Upper lobe of left lung (tissue), 4 donors: ENCODE results near the gene KRTAP16-1.

Experiments
- CTCF ChIP-seq, 6 experiments: fragments of 450-650 bp in 4 of 6; fragments of 200-600 bp in 2 of 6; sonication (generic) in 2 of 6; IDR thresholded peaks; one replicate each; pipeline ENCODE4 v1.5.1; 2016 to 2019; ENCODE audit warnings: antibody characterized with exemption in 6 of 6
- POLR2AphosphoS5 ChIP-seq, 2 donors: sonication (generic); formaldehyde crosslinking; IDR thresholded peaks; one replicate each; pipeline ENCODE4 v1.5.1; 2017; ENCODE audit warnings: antibody characterized with exemption in 2 of 2

GRCh38 chr17:41302981-41303380 is 6.1 kb downstream of the KRTAP16-1 start:
- TF ChIP-seq CTCF (IDR thresholded peaks at IDR 0.05) (no peak), POLR2AphosphoS5 (IDR thresholded peaks at IDR 0.05) (no peak)
